GM21381 (cell line): Measurements from ENCODE around the gene FIGN.

Source experiments
- ATAC-seq: cut with Tn5 transposase; IDR thresholded peaks from one replicate; pipeline ENCODE4 v1.9.1; 2021; ENCODE audit warnings: mild to moderate bottlenecking, moderate library complexity; ENCODE audit not compliant: unreplicated experiment

FIGN gene

GRCh38 chr2:163571423-163572102, 164.2 kb downstream of the FIGN start:
- no peak for ATAC-seq

- ATAC-seq, result no peak
Measured at GRCh38 chr2:163570391-163570790, 165.4 kb downstream of the FIGN start.

GRCh38 chr2:163565192-163565591, 170.6 kb downstream of the FIGN start:
- no peak for ATAC-seq

- no peak for ATAC-seq
Measured at GRCh38 chr2:163564236-163564635, 171.6 kb downstream of the FIGN start.

- ATAC-seq, result no peak
Measured at GRCh38 chr2:163563336-163563735, 172.5 kb downstream of the FIGN start.

GRCh38 chr2:163558251-163559021, 177.4 kb downstream of the FIGN start:
- ATAC-seq, result no peak

- no peak for ATAC-seq
Measured at GRCh38 chr2:163556511-163556910, 179.3 kb downstream of the FIGN start.

GRCh38 chr2:163554864-163555263, 180.9 kb downstream of the FIGN start:
- ATAC-seq, result no peak

- ATAC-seq, result no peak
Measured at GRCh38 chr2:163553601-163554000, 182.2 kb downstream of the FIGN start.

- no peak for ATAC-seq
Measured at GRCh38 chr2:163552758-163553157, 183.1 kb downstream of the FIGN start.

GRCh38 chr2:163551616-163552373, 184.0 kb downstream of the FIGN start:
- no peak for ATAC-seq

GRCh38 chr2:163548970-163549369, 186.8 kb downstream of the FIGN start:
- no peak for ATAC-seq
